ENCODE results near the gene PPFIA3.

DNA sequence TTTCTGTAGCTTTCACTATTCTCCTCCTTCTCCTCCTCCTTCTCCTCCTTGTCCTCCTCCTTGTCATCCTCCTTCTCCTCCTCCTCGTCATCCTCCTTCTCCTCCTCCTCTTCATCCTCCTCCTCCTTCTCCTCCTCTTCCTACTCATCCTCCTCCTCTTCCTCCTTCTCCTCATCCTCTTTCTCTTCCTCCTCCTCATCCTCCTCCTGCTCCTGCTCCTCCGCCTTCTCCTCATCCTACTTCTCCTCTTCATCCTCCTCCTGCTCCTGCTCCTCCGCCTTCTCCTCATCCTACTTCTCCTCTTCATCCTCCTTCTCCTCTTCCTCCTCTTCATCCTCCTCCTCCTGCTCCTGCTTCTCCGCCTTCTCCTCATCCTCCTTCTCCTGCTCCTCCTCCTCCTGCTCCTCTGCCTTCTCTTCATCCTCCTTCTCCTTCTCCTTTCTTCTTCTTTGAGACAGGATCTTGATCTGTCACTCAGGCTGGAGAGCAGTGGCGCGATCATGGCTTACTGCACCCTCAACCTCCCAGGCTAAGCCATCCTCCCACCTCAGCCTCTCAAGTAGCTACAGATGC is 74.6 kb downstream of the PPFIA3 start:
- no peak for TF ChIP-seq POLR2A (IDR thresholded peaks at IDR 0.05; ENCODE audit: control extremely low read depth in 1 of 2, low read depth in 2 of 2, low read length in 2 of 2)
- TF ChIP-seq, protein P1, sequence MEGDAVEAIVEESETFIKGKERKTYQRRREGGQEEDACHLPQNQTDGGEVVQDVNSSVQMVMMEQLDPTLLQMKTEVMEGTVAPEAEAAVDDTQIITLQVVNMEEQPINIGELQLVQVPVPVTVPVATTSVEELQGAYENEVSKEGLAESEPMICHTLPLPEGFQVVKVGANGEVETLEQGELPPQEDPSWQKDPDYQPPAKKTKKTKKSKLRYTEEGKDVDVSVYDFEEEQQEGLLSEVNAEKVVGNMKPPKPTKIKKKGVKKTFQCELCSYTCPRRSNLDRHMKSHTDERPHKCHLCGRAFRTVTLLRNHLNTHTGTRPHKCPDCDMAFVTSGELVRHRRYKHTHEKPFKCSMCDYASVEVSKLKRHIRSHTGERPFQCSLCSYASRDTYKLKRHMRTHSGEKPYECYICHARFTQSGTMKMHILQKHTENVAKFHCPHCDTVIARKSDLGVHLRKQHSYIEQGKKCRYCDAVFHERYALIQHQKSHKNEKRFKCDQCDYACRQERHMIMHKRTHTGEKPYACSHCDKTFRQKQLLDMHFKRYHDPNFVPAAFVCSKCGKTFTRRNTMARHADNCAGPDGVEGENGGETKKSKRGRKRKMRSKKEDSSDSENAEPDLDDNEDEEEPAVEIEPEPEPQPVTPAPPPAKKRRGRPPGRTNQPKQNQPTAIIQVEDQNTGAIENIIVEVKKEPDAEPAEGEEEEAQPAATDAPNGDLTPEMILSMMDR (IDR thresholded peaks at IDR 0.05; ENCODE audit: control extremely low read depth in 1 of 3, insufficient read depth in 1 of 3, low read depth in 1 of 3, low read length in 3 of 3), result no peak
- TF ChIP-seq EZH2 (IDR thresholded peaks at IDR 0.05; ENCODE audit: low read depth, low read length, severe bottlenecking), result no peak
- no peak for TF ChIP-seq CREB1 (IDR thresholded peaks at IDR 0.05)
- no peak for TF ChIP-seq SIN3A (conservative IDR thresholded peaks at IDR 0.05 in 1 of 2, IDR thresholded peaks at IDR 0.05 in 1 of 2; ENCODE audit: low read depth in 1 of 2, low read length in 2 of 2)
- TF ChIP-seq RFX5 (IDR thresholded peaks at IDR 0.05; ENCODE audit: borderline replicate concordance, low read depth, low read length), result no peak
- no peak for TF ChIP-seq EGR1 (IDR thresholded peaks at IDR 0.05; ENCODE audit: borderline replicate concordance, low read depth, low read length)
- TF ChIP-seq, protein P2, sequence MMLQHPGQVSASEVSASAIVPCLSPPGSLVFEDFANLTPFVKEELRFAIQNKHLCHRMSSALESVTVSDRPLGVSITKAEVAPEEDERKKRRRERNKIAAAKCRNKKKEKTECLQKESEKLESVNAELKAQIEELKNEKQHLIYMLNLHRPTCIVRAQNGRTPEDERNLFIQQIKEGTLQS (IDR thresholded peaks at IDR 0.05; ENCODE audit: insufficient read depth, low read depth, low read length), result no peak
- no peak for TF ChIP-seq EP300 (IDR thresholded peaks at IDR 0.05; ENCODE audit: borderline replicate concordance in 1 of 2, low read depth in 2 of 2, low read length in 2 of 2)
- no peak for TF ChIP-seq RAD21 (IDR thresholded peaks at IDR 0.05 in 1 of 2, conservative IDR thresholded peaks at IDR 0.05 in 1 of 2; ENCODE audit: low read depth in 2 of 2, low read length in 2 of 2)
- TF ChIP-seq RXRA (IDR thresholded peaks at IDR 0.05; ENCODE audit: insufficient read depth, low read depth, low read length), result no peak
- no peak for TF ChIP-seq POLR2AphosphoS5 (IDR thresholded peaks at IDR 0.05; ENCODE audit: low read depth, low read length)
- TF ChIP-seq CEBPB (IDR thresholded peaks at IDR 0.05; ENCODE audit: low read depth, low read length), result no peak

Data from H1 (cell line).